GM23338 (cell line): Measurements from ENCODE around the gene AFAP1. TPM values are rescaled to one million over a fixed set of nuclear protein-coding genes. Genes with fewer than 3 reads are reported as not detected.

Experiments used
- ATAC-seq: fragments of 200-7000 bp; cut with Tn5 transposase; 3 replicates; pipeline ENCODE4 v1.9.1; 2020
- DNase-seq: peaks from one replicate; pipeline ENCODE4 v3.0.0-alpha.2; 2015; ENCODE audit warnings: low spot score
- H2AFZ ChIP-seq: fragments of 200-600 bp; sonication (generic); 2 replicates; pipeline ENCODE4 v1.8.0; 2016; ENCODE audit warnings: antibody characterized with exemption, mild to moderate bottlenecking, moderate library complexity
- H3F3A ChIP-seq: fragments of 200-600 bp; sonication (generic); replicated peaks from 2 replicates; pipeline ENCODE4 v1.8.0; 2017; ENCODE audit warnings: antibody characterized with exemption, mixed run types, low read depth
- H3K27ac ChIP-seq: fragments of 200-600 bp; sonication (generic); 2 replicates; pipeline ENCODE4 v1.6.1; 2016; ENCODE audit warnings: low read depth
- H3K27me3 ChIP-seq: fragments of 200-600 bp; sonication (generic); 2 replicates; pipeline ENCODE4 v1.8.0; 2016; ENCODE audit warnings: mild to moderate bottlenecking, mixed run types, moderate library complexity; ENCODE audit not compliant: insufficient read depth
- H3K36me3 ChIP-seq: fragments of 200-600 bp; sonication (generic); 2 replicates; pipeline ENCODE4 v1.8.0; 2016; ENCODE audit warnings: mild to moderate bottlenecking; ENCODE audit not compliant: insufficient read depth
- H3K4me1 ChIP-seq: fragments of 200-600 bp; sonication (generic); 2 replicates; pipeline ENCODE4 v1.8.0; 2016; ENCODE audit warnings: mild to moderate bottlenecking, moderate library complexity; ENCODE audit not compliant: insufficient read depth
- H3K4me2 ChIP-seq: fragments of 200-600 bp; sonication (generic); 2 replicates; pipeline ENCODE4 v1.7.1; 2017; ENCODE audit warnings: mixed run types
- H3K4me3 ChIP-seq: fragments of 200-600 bp; sonication (generic); 2 replicates; pipeline ENCODE4 v1.6.1; 2016; ENCODE audit warnings: mixed run types
- H3K79me2 ChIP-seq: fragments of 200-600 bp; sonication (generic); replicated peaks from 2 replicates; pipeline ENCODE4 v1.8.0; 2017; ENCODE audit warnings: mild to moderate bottlenecking; ENCODE audit not compliant: insufficient read depth
- H3K9me2 ChIP-seq: fragments of 200-600 bp; sonication (generic); 2 replicates; pipeline ENCODE4 v1.8.0; 2017; ENCODE audit not compliant: insufficient read depth
- H4K20me1 ChIP-seq: fragments of 200-600 bp; sonication (generic); replicated peaks from 2 replicates; pipeline ENCODE4 v1.8.0; 2017; ENCODE audit warnings: mild to moderate bottlenecking; ENCODE audit not compliant: insufficient read depth
- H3K27ac Mint-ChIP-seq: 2 replicates; pipeline ENCODE4 v1.8.0; 2020; ENCODE audit warnings: inconsistent platforms, mild to moderate bottlenecking, moderate library complexity, mixed read lengths
- H3K27me3 Mint-ChIP-seq: 3 replicates; pipeline ENCODE4 v1.8.0; 2022; ENCODE audit warnings: low read depth, mild to moderate bottlenecking, moderate library complexity, mixed read lengths, inconsistent platforms; ENCODE audit not compliant: insufficient read depth, poor library complexity
- H3K36me3 Mint-ChIP-seq: 3 replicates; pipeline ENCODE4 v1.8.0; 2021; ENCODE audit warnings: low read depth, mild to moderate bottlenecking, inconsistent platforms, moderate library complexity, mixed read lengths
- H3K4me1 Mint-ChIP-seq: 3 replicates; pipeline ENCODE4 v1.8.0; 2020; ENCODE audit warnings: mild to moderate bottlenecking, inconsistent platforms, mixed read lengths
- H3K4me3 Mint-ChIP-seq: 3 replicates; pipeline ENCODE4 v1.8.0; 2021; ENCODE audit warnings: moderate library complexity, mild to moderate bottlenecking, inconsistent platforms, mixed read lengths
- H3K9me3 Mint-ChIP-seq: 3 replicates; pipeline ENCODE4 v1.8.0; 2020; ENCODE audit warnings: moderate library complexity, mild to moderate bottlenecking, inconsistent platforms, mixed read lengths
- CREB1 ChIP-seq: fragments of 250-450 bp; sonication (Bioruptor Pico); IDR thresholded peaks from 2 replicates; pipeline ENCODE4 v1.5.0; 2020; ENCODE audit warnings: low read depth, mild to moderate bottlenecking, moderate library complexity
- EZH2 ChIP-seq: fragments of 200-600 bp; sonication (generic); IDR thresholded peaks from one replicate; pipeline ENCODE4 v1.8.0; 2017; ENCODE audit warnings: antibody characterized with exemption, mild to moderate bottlenecking, low read depth; ENCODE audit not compliant: unreplicated experiment
- EZH2phosphoT487 ChIP-seq: fragments of 200-600 bp; sonication (generic); IDR thresholded peaks from one replicate; pipeline ENCODE4 v1.8.1; 2018; ENCODE audit warnings: antibody characterized with exemption; ENCODE audit not compliant: unreplicated experiment
- JUNB ChIP-seq: IDR thresholded peaks from one replicate; pipeline ENCODE4 v1.6.1; 2016; ENCODE audit warnings: antibody characterized with exemption; ENCODE audit not compliant: unreplicated experiment
- NANOG ChIP-seq: IDR thresholded peaks from 2 replicates; pipeline ENCODE4 v1.6.1; 2016; ENCODE audit warnings: antibody characterized with exemption, borderline replicate concordance
- POLR2AphosphoS5 ChIP-seq: IDR thresholded peaks from 2 replicates; pipeline ENCODE4 v1.6.1; 2016; ENCODE audit warnings: antibody characterized with exemption, low read depth
- STAT1 ChIP-seq: IDR thresholded peaks from one replicate; pipeline ENCODE4 v1.6.1; 2016; ENCODE audit warnings: antibody characterized with exemption; ENCODE audit not compliant: unreplicated experiment
- ZNF114 ChIP-seq: fragments of 250-450 bp; sonication (Bioruptor Pico); IDR thresholded peaks from 2 replicates; pipeline ENCODE4 v1.5.0; 2020; ENCODE audit warnings: mild to moderate bottlenecking, moderate library complexity
- ZNF331 ChIP-seq: fragments of 250-450 bp; sonication (Bioruptor Pico); IDR thresholded peaks from 2 replicates; pipeline ENCODE4 v1.5.0; 2020; ENCODE audit warnings: low read depth, mild to moderate bottlenecking, moderate library complexity
- polyA plus RNA-seq: library from polyadenylated mRNA; unstranded; fragments of >200 nt; fragmentation: Nextera tagmentation; extraction: Ambion mirVana; gene quantifications from 2 replicates; pipeline ENCODE4 v1.2.1, GENCODE V29; 2016
- total RNA-seq: library from RNA; depleted of rRNA; stranded (reverse); fragments of >200 nt; shearing (Covaris generic); gene quantifications from 2 replicates; pipeline ENCODE4 v1.2.3, GENCODE V29; 2014
- TF ChIP-seq, protein P1 (sequence below): fragments of 250-450 bp; sonication (Bioruptor Pico); IDR thresholded peaks from 2 replicates; pipeline ENCODE4 v1.5.0; 2020; ENCODE audit warnings: mild to moderate bottlenecking, moderate library complexity
- TF ChIP-seq, protein P2 (sequence below): IDR thresholded peaks from one replicate; pipeline ENCODE4 v1.6.1; 2018; ENCODE audit warnings: antibody characterized with exemption; ENCODE audit not compliant: unreplicated experiment
- TF ChIP-seq, protein P3 (sequence below): IDR thresholded peaks from 2 replicates; pipeline ENCODE4 v1.6.1; 2016; ENCODE audit warnings: antibody characterized with exemption
- TF ChIP-seq, protein P4 (sequence below), 2 experiments: fragments of 200-600 bp in 1 of 2; sonication (generic) in 1 of 2; conservative IDR thresholded peaks; 2 replicates each; pipeline versions ENCODE4 v1.5.1 to v1.6.1; 2016 to 2017; ENCODE audit warnings: antibody characterized with exemption in 2 of 2, low read depth in 2 of 2, mild to moderate bottlenecking in 2 of 2, moderate library complexity in 1 of 2

The AFAP1 gene
- total and polyA plus RNA-seq, 2 experiments from 2014 or later, result 6.5 to 21.5 TPM

DNA sequence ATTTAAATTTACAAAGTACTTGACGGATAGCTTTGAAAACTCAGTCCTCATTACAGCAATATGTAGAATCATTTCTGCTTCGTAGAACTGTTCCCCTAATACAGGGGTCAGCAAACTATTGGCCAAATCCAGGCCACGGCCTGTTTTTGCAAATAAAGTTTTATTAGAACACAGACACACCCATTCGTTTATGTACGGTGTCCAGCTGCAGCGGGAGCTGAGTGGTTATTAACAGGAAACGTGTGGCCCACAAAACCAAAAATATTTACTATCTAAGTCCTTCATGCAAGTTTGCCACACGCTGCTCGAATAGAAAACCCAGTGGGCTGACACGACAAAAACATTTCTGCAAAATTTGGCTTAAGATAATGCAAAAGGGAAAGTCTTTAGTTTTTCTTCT is 146.5 kb downstream of the AFAP1 start (continued):
- TF ChIP-seq, protein P1, sequence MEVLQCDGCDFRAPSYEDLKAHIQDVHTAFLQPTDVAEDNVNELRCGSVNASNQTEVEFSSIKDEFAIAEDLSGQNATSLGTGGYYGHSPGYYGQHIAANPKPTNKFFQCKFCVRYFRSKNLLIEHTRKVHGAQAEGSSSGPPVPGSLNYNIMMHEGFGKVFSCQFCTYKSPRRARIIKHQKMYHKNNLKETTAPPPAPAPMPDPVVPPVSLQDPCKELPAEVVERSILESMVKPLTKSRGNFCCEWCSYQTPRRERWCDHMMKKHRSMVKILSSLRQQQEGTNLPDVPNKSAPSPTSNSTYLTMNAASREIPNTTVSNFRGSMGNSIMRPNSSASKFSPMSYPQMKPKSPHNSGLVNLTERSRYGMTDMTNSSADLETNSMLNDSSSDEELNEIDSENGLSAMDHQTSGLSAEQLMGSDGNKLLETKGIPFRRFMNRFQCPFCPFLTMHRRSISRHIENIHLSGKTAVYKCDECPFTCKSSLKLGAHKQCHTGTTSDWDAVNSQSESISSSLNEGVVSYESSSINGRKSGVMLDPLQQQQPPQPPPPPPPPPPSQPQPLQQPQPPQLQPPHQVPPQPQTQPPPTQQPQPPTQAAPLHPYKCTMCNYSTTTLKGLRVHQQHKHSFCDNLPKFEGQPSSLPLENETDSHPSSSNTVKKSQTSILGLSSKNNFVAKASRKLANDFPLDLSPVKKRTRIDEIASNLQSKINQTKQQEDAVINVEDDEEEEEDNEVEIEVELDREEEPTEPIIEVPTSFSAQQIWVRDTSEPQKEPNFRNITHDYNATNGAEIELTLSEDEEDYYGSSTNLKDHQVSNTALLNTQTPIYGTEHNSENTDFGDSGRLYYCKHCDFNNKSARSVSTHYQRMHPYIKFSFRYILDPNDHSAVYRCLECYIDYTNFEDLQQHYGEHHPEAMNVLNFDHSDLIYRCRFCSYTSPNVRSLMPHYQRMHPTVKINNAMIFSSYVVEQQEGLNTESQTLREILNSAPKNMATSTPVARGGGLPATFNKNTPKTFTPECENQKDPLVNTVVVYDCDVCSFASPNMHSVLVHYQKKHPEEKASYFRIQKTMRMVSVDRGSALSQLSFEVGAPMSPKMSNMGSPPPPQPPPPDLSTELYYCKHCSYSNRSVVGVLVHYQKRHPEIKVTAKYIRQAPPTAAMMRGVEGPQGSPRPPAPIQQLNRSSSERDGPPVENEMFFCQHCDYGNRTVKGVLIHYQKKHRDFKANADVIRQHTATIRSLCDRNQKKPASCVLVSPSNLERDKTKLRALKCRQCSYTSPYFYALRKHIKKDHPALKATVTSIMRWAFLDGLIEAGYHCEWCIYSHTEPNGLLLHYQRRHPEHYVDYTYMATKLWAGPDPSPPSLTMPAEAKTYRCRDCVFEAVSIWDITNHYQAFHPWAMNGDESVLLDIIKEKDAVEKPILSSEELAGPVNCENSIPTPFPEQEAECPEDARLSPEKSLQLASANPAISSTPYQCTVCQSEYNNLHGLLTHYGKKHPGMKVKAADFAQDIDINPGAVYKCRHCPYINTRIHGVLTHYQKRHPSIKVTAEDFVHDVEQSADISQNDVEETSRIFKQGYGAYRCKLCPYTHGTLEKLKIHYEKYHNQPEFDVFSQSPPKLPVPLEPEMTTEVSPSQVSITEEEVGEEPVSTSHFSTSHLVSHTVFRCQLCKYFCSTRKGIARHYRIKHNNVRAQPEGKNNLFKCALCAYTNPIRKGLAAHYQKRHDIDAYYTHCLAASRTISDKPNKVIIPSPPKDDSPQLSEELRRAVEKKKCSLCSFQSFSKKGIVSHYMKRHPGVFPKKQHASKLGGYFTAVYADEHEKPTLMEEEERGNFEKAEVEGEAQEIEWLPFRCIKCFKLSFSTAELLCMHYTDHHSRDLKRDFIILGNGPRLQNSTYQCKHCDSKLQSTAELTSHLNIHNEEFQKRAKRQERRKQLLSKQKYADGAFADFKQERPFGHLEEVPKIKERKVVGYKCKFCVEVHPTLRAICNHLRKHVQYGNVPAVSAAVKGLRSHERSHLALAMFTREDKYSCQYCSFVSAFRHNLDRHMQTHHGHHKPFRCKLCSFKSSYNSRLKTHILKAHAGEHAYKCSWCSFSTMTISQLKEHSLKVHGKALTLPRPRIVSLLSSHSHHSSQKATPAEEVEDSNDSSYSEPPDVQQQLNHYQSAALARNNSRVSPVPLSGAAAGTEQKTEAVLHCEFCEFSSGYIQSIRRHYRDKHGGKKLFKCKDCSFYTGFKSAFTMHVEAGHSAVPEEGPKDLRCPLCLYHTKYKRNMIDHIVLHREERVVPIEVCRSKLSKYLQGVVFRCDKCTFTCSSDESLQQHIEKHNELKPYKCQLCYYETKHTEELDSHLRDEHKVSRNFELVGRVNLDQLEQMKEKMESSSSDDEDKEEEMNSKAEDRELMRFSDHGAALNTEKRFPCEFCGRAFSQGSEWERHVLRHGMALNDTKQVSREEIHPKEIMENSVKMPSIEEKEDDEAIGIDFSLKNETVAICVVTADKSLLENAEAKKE (CRISPR knock-in tag), result no peak
- no peak for TF ChIP-seq NANOG

DNA sequence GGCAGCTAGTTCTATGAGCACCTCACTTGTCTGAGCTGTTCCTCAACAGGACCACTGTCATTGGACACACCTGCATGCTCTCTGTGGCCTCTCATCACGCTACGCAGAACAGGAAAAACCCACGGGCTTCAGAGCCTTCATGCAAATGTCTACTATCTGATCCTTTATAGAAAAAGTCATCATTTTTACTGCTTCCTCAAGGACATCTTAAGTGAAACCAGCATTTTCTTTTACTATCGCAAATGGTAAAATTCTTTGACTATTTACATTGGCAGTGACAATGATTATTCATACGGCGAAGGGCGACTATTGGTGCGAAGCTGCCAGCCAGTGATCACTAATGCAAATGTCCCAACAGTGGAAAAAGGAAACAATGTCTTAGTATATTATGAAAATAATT is 147.0 kb downstream of the AFAP1 start:
- no peak overlapping the region for H3K4me3 ChIP-seq
- DNase-seq (no peak), ATAC-seq (no peak)
- Mint-ChIP-seq H3K27ac (no peak overlapping the region), H3K36me3 (peaks cover 10% of the 10 kb centered on the region), H3K4me3 (no peak overlapping the region), H3K4me1 (no peaks in the 10 kb centered on the region), H3K27me3 (no peaks in the 10 kb centered on the region), H3K9me3 (no peaks in the 10 kb centered on the region; the same call in 2 of the 3 replicates)
- no peaks in the 10 kb centered on the region for H3K9me2 ChIP-seq
- no peaks in the 10 kb centered on the region for H3F3A ChIP-seq
- H3K27ac ChIP-seq, result no peak overlapping the region
- H3K79me2 ChIP-seq, result no peaks in the 10 kb centered on the region
- 0 out of 2 replicates have a peak, but pooled peaks cover 5% of the 10 kb centered on the region for H4K20me1 ChIP-seq
- no peaks in the 10 kb centered on the region; the same call in 1 of the 2 replicates for H3K36me3 ChIP-seq
- H2AFZ ChIP-seq, result no peak overlapping the region
- H3K4me2 ChIP-seq, result no peak overlapping the region
- H3K27me3 ChIP-seq, result no peaks in the 10 kb centered on the region
- no peaks in the 10 kb centered on the region for H3K4me1 ChIP-seq
- no peak for TF ChIP-seq STAT1
- TF ChIP-seq JUNB, result no peak
- TF ChIP-seq, protein P2, sequence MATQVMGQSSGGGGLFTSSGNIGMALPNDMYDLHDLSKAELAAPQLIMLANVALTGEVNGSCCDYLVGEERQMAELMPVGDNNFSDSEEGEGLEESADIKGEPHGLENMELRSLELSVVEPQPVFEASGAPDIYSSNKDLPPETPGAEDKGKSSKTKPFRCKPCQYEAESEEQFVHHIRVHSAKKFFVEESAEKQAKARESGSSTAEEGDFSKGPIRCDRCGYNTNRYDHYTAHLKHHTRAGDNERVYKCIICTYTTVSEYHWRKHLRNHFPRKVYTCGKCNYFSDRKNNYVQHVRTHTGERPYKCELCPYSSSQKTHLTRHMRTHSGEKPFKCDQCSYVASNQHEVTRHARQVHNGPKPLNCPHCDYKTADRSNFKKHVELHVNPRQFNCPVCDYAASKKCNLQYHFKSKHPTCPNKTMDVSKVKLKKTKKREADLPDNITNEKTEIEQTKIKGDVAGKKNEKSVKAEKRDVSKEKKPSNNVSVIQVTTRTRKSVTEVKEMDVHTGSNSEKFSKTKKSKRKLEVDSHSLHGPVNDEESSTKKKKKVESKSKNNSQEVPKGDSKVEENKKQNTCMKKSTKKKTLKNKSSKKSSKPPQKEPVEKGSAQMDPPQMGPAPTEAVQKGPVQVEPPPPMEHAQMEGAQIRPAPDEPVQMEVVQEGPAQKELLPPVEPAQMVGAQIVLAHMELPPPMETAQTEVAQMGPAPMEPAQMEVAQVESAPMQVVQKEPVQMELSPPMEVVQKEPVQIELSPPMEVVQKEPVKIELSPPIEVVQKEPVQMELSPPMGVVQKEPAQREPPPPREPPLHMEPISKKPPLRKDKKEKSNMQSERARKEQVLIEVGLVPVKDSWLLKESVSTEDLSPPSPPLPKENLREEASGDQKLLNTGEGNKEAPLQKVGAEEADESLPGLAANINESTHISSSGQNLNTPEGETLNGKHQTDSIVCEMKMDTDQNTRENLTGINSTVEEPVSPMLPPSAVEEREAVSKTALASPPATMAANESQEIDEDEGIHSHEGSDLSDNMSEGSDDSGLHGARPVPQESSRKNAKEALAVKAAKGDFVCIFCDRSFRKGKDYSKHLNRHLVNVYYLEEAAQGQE, result no peak
- TF ChIP-seq, protein P3, sequence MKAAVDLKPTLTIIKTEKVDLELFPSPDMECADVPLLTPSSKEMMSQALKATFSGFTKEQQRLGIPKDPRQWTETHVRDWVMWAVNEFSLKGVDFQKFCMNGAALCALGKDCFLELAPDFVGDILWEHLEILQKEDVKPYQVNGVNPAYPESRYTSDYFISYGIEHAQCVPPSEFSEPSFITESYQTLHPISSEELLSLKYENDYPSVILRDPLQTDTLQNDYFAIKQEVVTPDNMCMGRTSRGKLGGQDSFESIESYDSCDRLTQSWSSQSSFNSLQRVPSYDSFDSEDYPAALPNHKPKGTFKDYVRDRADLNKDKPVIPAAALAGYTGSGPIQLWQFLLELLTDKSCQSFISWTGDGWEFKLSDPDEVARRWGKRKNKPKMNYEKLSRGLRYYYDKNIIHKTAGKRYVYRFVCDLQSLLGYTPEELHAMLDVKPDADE, result no peak
- no peak for TF ChIP-seq NANOG
- no peak for TF ChIP-seq POLR2AphosphoS5
- TF ChIP-seq ZNF331, result no peak
- no peak for TF ChIP-seq CREB1 (CRISPR knock-in tag)
- TF ChIP-seq, protein P4, sequence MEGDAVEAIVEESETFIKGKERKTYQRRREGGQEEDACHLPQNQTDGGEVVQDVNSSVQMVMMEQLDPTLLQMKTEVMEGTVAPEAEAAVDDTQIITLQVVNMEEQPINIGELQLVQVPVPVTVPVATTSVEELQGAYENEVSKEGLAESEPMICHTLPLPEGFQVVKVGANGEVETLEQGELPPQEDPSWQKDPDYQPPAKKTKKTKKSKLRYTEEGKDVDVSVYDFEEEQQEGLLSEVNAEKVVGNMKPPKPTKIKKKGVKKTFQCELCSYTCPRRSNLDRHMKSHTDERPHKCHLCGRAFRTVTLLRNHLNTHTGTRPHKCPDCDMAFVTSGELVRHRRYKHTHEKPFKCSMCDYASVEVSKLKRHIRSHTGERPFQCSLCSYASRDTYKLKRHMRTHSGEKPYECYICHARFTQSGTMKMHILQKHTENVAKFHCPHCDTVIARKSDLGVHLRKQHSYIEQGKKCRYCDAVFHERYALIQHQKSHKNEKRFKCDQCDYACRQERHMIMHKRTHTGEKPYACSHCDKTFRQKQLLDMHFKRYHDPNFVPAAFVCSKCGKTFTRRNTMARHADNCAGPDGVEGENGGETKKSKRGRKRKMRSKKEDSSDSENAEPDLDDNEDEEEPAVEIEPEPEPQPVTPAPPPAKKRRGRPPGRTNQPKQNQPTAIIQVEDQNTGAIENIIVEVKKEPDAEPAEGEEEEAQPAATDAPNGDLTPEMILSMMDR (conservative IDR thresholded peaks at IDR 0.05; ENCODE audit: low read depth in 2 of 2), result no peak
- no peak for TF ChIP-seq ZNF114
- no peak for TF ChIP-seq EZH2phosphoT487
- TF ChIP-seq EZH2, result no peak
